Keratinocyte (primary cell): ENCODE measurements around the gene DIDO1.

Experiments
- CTCF ChIP-seq, 3 experiments: IDR thresholded peaks in 1 of 3; conservative IDR thresholded peaks in 1 of 3; optimal IDR thresholded peaks in 1 of 3; 2 replicates in 2 of 3; 3 replicates in 1 of 3; pipeline versions ENCODE3 to v1.5.1; 2011; ENCODE audit warnings: low read length in 3 of 3, mild to moderate bottlenecking in 3 of 3, moderate library complexity in 2 of 3, control low read depth in 1 of 3, inconsistent platforms in 1 of 3; ENCODE audit not compliant: insufficient read depth in 2 of 3; ENCODE audit errors: extremely low read depth in 1 of 3
- EZH2 ChIP-seq: IDR thresholded peaks from one replicate; pipeline ENCODE4 v1.6.1; 2012; ENCODE audit warnings: inconsistent platforms, mild to moderate bottlenecking, low read length, moderate library complexity

- no peak for TF ChIP-seq CTCF (optimal IDR thresholded peaks at IDR 0.05 in 1 of 3, IDR thresholded peaks at IDR 0.05 in 1 of 3, conservative IDR thresholded peaks at IDR 0.05 in 1 of 3; ENCODE audit: extremely low read depth in 1 of 3, insufficient read depth in 2 of 3, low read length in 3 of 3)
- no peak for TF ChIP-seq EZH2
Observed at GRCh38 chr20:62838128-62838891, 88.0 kb downstream of the DIDO1 start.
